ENCODE measurements around the gene OR6X1. TPM values are rescaled to one million over a fixed set of nuclear protein-coding genes. Genes with fewer than 3 reads are reported as not detected.

Gene OR6X1, protein sequence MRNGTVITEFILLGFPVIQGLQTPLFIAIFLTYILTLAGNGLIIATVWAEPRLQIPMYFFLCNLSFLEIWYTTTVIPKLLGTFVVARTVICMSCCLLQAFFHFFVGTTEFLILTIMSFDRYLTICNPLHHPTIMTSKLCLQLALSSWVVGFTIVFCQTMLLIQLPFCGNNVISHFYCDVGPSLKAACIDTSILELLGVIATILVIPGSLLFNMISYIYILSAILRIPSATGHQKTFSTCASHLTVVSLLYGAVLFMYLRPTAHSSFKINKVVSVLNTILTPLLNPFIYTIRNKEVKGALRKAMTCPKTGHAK
- polyA plus RNA-seq (ENCODE audit: insufficient read length) = not detected
- long read RNA-seq, donor 1 = 0 reads
- long read RNA-seq, donor 2 = 0 reads
- long read RNA-seq, donor 3 = 0 reads
- long read RNA-seq, donor 4 = 0 reads
- long read RNA-seq, donor 5 = 0 reads
- long read RNA-seq, donor 6 = 0 reads
- long read RNA-seq, donor 7 = 0 reads
- long read RNA-seq, donor 8 = 0 reads

DNA sequence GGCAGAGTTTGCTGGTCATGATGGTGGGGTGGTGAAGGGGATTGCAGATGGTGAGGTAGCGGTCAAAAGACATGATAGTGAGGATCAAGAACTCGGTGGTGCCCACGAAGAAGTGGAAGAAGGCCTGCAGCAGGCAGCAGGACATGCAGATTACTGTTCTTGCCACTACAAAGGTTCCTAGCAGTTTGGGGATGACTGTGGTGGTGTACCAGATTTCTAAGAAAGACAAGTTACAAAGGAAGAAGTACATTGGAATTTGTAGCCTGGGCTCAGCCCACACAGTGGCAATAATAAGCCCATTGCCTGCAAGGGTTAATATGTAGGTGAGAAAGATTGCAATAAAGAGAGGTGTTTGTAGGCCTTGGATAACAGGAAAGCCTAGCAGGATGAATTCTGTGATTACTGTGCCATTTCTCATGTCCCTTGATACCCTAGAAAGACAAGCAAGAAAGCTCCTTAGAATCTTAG is at the start of gene OR6X1:
Gene OR6X1, minus strand, starts transcription at position 418 of the 468 bp plus-strand sequence. Its CDS starts 0 bp downstream, at position 418.
- DNase-seq = no peak

DNA sequence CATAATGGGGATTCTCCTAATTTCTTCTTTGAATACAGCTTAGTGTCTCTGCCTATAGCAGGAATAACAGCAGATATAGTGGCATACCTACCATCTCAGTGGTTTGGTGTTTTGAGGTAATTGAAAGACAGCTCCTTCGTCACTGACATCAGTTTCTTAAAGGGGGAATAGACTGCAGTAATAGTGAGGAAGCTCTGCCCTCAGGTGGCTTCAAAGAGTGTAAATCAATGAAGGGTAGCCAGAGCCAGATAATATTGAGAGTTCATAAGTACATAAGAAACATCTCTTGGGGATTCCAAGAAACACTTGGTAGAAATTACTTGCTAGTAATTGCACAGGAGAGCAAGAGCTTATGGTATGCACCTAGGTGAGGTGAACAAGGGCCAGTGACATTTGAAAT is 47.4 kb upstream of the OR6X1 start:
- no peak for DNase-seq

DNA sequence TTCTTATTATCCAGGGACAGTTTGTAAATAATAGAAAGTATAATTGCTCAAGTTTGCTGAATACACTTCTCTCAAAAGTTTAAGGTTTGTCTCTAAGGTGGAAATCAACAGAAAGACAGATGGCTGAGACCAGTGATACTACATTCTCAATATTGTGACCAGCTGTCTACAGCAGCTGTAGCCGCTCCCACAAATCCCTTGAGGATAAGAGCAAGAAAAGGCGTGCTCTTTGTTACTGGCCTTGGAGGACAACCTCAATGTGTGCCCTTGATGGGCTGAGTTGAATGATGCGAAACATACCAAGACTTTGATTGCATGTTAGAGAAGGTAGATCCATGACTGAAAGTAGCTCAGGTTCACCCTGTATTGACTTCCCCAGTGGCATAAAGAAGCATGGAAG is 45.7 kb upstream of the OR6X1 start:
- no peak for DNase-seq

DNA sequence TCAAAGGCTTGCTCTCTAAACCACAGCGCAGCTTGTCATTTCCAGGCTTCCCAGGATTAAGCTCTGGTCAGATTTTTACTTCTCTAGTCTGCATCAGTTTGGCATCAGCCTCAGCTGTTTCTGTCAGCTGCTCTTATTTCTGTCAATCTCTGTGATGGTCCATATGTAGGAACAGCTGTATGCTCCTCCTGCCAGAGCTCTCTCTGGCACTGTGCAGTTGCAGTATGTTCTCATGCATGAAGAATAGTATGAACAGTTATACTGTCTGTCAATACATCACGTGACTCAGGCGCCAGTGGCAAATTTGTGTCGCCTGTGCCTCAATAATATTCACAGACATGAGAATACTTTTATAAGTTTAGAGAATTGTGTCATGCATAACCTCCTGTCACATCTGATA is 45.1 kb upstream of the OR6X1 start:
- no peak for DNase-seq

DNA sequence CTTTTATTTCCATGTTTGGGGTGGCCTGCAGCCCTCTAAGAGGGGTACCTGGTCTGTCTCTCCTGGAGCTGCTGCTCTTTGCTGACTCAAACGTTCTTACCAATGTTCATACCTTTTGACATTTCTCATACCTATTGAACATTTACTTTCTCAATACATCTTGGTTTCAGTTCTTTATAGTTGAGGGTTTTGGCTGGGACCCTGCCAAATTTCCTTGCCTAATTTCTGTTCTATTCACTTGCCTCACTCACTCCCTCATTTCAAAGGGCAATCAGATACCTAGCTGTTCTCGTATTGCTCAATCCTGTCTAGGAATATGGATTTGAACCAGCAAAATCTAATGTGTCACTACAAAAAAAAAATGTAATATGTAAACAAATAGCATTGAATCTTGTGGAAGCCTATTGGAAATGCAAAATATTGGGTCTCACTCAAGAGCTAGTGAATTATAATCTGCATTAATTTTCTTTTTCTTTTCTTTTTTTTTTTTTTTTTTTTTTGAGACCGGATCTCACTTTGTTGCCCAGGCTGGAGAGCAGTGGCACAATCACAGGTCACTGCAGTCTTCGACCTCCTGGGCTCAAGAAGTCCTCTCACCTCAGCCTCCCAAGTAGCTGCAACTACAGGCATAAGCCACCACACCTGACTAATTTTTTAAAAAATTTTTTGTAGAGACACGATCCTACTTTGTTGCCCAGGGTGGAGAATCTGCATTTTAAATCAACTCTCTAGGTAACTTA is 44.4 kb upstream of the OR6X1 start:
- DNase-seq = no peak

DNA sequence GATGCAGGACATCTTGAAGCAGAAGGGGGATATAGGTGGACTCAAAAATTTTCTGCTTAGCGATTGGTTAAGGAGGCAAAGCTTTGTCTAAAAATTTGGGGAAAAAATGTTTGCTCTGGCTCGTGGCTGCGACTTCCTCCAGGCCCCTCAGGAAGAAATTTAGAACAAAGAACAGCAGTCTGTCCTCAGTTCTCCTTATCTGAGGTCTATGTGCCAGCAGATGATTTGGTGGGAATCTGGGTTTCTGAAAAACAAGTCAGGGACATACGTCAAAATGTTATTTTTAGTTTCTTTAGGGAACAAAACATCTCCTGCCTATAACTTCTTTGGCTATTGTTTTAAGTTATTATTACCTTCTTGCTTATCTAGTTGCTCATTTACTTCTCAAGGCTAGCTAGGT is 43.8 kb upstream of the OR6X1 start:
- no peak for DNase-seq

DNA sequence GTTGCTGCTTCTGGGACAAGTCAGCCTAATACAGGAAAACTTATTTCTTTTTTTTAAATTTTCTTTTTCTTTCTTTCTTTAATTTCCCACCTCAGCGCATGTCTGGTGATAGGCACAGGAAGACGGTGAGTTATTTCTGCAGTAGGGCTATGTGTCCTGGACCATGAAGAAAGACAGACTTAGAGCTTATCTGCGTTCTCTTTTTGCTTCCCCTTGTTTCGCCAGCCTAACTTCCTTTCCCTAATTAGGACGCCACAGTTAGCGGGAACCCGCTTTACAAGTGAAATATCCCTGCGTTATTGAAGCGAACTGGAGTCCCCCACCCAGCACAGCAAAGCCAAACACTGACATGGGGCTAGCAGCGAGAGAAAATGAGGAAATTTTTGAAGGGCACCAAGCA is 43.2 kb upstream of the OR6X1 start:
- DNase-seq = no peak

DNA sequence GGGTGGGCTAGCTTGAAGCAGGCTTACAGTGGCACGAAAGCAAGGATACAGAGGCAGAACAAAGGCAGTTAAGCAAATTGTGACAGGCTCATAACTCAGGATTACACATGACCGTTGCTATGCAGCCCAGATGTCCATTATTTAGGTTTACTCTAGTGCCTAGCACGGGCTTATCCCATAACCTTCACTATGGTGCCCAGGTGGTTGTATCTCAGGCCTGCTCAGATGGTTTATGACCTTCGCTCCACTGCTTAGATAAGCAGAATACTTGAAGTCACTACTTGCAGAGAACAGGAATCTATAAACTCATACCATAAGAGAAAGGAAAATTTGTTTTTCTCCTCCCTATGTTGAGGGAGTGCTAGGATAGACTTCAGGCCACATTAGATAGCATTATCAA is 42.8 kb upstream of the OR6X1 start:
- DNase-seq = no peak

DNA sequence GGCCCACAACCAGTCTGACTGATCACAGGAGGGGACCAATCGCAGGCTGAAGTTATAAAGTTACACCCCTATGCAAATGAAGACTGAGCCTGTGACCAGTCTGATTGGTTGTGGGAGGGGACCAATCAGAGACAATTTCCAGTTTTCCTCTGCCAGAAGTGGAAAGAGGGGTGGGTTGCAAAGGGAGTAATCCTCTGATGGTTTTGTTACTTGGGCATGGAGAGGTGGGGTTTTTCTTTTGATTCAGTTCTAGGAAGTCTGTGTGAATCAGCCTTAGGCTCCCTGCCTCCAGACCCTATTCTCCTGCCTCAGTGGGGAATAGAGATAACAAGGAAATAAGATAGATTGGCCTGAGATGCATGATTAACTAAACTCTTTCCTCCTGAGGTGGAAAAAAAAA is 41.9 kb upstream of the OR6X1 start:
- DNase-seq = no peak

DNA sequence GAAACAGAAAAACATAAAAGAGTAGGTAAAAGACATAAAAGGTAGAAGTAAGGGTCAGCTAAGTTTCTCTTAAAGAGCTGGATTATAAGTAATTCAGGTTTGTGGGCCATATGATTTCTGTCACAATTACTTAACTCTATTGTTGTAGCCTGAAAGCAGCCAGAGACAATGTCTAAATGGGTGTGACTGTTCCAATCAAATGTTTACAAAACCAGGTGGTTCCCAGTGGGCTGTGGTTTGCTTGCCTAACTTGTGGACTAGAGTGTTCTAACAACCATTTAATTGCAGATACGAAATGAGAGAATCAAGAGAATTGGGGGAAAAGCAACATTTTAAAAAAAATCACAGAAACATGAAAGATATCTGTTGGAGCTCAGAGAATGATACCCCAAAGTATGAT is 29.2 kb upstream of the OR6X1 start:
- no peak for DNase-seq

DNA sequence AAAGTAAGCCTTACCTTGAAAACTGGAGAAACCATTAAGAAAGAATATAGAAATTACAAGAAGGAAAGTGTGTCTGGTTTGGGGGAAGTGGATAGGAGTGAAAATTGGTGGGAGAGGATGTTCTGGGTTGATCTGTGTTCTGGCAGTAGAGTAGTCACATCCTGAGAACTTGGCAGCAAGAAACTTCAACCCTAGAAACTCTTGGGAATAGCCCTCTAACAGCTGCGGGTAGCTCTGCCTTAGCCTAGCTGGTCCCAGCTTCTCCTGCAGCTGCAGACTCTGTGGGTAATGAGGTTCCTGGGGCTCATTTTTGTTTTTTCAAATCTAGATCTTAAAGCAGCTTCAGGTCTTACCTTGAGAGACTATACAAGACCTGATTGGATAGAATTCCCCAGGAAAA is 24.2 kb upstream of the OR6X1 start:
- no peak for DNase-seq

DNA sequence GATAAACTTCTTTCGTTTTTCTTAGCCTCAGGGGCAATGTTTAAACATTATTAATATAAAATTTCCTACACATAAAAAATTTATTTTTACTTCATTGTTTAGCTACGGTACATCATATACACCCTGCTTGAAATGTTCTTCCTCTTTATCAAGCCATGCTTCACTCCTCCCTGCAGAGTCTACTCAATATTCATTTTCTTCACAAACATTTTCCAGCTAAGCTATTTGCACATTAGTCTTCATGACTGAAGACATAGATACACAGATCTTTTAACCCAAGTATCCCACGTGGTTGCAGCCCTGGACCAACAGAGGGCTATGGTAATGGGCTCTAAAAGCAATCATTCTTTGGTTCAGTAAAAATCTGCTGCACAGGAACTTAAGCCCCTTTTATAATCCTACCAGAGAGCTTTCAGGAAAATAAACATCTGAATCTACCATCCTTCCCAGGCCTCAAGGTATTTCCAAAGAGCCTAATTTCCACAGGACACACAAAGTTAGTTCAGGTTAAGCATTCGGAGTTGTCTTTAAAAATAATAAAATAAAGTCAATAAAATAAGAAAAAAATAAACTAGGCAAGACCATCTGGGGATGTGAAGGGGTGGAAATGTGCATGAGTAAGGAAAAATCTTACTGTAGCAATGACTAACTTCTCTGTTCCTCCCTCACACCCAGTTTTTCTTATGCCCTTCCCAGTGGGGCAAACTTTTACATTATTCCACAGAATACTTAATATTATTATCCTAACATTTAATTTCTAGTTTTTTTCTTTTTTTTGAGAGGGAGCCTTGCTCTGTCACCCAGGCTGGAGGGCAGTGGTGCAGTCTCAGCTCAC is 21.6 kb upstream of the OR6X1 start:
- DNase-seq = no peak

DNA sequence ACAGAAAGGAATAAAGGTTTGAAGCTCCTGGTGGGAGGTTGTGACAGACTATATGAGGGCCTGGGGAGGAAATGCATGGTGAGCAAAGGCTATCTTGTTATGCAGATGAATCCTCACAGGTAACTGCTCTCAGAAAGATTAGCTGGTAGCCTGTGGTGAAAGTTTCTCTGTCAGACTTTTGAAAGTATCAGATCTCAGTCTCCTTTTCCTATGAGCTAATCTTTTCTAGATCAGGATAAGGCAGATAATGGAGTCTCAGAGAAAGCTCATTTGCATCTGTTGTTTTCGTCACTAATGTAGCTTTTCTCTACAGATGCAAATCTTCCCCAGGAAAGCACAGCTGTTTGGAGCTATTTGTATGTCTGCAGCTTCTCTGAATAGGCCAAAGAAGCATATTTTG is 21.0 kb upstream of the OR6X1 start:
- DNase-seq = no peak

DNA sequence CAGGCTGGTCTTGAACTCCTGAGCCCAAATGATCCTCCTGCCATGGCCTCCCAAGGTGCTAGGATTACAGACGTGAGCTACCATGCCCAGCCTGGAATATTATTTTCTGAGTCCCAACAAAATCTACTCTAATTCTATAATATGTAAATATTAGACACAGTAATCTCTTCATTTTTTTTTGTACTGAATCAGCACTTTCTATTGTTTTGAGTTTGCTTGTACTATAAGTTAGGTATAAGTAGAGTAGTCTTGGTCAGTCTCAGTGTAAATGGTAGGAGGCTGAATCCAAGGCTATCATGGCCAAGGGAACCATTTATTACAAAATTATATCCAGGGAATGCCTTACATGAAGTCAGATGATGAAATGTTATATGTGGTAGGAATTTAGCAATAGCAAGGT is 19.6 kb upstream of the OR6X1 start:
- DNase-seq = no peak

DNA sequence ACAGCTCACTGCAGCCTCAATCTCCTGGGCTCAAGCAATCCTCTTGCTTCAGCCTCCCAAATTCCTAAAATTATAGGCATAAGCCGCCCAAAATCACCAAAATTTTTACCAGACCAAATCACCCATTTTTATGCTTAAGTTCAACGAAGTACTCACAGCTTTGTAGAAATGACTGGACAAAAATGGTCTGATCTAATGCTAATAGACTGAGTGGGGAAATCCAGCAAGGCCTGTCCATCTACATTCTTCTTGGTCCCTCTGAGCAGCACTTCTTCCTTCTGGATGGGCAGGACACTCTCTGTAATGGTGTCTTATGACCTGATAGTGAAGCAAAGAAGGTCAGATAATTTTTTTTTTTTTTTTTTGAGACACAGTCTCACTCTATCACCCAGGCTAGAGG is 18.7 kb upstream of the OR6X1 start:
- DNase-seq = no peak

DNA sequence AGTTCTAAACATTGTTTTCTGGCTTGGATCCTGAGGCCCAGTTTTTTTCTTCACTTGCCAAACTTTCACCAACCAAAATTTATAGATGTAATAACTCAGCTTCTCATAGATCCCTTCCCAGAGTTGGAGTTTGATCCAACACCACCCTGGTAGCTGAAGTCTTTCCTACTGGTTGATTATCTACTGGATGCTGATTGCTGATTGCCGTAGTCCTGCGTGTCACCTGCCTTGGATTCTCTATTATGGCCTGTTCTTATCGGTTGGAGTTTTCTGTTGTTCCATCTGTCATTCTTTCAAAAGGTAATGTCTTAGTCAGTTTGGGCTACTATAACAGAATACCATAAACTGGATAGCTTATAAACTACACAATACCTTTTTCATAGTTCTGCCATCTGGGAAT is 17.3 kb upstream of the OR6X1 start:
- DNase-seq = no peak

DNA sequence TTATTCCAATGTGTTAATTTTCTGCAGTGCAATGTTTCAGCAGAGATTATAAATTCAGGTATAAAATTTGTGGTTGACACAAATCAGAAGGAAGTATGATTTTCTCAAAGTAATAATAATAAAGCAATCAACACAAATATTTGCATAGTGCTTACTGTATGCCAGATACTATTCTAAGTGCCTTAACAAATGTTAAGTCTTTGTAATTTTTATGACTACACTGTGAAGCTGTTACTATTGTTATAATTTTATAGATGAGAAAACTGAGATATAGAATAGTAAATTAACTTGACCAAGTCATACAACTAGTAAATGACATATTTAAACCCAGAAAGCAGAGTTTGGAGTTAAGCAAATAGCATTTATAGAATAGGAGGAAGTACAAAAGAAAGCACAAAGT is 16.4 kb upstream of the OR6X1 start:
- DNase-seq = no peak

DNA sequence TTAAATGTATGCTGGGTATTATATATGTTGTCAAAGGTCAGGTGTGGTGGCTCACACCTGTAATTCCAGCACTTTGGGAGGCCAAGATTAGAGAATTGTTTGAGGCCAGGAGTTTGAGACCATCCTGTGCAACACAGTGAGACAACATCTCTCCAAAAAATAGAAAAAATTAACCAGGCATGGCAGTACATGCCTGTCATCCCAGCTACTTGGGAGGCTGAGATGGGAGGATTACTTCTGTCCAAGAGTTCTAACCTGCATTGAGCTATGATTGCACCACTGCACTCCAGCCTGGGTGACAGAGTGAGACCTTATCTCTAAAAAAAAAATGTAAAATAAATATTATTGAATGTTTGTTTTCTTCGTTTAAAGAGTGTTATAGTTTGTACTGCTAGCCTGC is 11.3 kb upstream of the OR6X1 start:
- DNase-seq = no peak

DNA sequence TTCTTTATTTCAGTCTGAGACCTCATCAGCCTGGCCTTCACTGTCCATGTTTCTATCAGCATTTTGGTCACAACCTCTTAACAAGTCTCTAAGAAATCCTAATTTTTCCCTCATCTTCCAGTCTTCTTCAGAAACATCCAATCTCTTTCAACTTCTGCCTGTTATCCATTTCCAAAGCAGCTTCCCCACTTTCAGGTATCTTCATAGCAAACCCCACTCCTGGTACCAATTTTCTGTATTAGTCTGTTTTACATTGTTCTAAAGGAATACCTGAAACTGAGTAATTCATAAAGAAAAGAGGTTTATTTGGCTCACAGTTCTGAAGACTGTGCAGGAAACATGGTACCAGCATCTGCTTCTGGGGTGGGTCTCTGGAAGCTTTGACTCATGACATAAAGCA is 8.1 kb upstream of the OR6X1 start:
- DNase-seq = no peak

DNA sequence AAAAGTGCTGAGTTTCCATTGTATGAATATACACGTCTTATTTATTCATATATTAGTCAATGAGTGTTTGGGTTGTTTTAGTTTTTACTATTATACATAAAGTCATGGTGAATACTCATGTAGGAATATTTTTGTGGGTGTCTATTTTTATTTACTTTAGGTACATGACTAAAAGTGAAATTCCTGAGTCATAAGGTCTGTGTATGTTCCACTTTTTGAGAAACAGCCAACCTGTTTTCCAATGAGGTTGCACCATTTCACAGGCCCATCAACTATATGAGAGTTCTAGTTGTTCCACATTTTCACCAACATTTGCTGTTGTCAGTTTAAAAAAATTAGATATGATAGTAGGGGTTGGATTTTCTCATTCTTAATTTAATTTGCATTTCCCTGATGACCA is 6.6 kb upstream of the OR6X1 start:
- no peak for DNase-seq

DNA sequence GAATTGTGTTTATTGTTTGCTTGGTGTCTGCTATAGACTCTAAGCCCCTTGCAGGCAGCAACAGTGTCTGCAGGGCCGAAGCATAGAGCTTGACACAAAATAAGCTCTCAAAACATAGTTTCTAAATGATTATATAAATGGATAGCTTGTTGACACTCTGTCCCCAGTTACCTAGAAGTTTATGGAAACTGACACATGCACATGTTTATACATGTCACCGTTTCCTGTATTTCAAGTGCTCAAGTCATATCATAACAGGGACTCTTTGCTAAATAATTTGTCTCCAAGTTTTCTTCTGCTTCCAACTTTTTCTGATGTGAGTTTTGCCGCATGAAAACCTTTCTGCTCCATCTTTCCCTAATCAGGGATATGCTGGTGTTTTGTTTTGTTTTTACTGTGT is 3.7 kb upstream of the OR6X1 start:
- DNase-seq = no peak

DNA sequence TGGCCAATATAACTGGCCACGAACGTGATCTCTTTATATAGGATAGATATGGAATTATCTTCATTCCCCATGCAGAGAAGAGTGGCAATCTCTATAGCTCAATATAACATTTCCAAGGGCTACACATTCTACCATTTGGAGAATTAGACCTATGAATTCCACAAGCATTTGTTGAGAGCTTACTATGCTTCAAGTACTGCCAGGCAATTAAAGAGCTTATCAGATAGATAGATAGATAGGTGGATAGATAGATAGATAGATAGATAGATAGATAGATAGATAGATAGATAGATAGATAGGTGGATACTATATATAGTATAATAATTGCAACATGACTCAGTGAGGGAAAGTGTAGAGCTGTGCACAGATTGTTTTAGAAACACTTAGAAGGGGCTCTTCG is 1.5 kb upstream of the OR6X1 start:
- DNase-seq = no peak

DNA sequence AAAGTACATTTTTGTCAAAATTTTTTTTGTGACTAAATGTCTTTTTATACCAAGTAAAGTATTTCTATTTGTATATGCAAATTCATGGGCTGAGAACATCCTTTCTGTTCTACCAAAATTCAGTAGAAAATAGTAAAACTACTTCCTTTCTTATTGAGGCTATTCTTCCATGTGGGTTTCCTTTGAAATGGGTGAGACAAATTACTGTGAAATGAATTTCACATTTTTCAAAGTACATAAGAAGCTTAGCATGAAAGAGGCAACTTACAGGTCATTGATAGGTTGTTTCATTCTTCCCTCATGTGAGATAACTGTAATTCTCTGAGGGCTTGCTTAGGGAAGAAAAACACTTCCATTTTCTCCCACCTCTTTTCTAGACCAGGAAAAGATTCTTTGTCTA is 1.0 kb upstream of the OR6X1 start:
- DNase-seq = no peak
